Measurements from ENCODE around the gene INTS11.

The INTS11 gene

DNA sequence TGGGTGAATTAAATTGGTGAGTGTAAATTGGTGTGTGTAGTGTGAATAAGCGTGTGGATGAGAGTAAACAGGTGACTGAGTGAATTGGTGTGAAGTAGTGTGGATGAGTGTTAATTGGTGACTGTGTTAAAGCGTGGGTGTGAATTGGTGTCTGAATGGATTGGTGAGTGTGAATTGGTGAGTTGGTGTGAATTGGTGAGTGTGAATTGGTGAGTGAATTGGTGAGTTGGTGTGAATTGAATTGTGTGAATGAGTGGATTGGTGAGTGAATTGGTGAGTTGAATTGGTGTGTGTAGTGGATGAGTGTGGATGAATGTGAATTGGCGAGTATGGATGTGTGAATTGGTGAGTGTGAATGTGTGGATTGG lies 42.2 kb upstream of the INTS11 start:
- no peak for DNase-seq (ENCODE audit: insufficient read length, low spot score)
- TF ChIP-seq POLR2AphosphoS5 (IDR thresholded peaks at IDR 0.05; ENCODE audit: low read depth, low read length): no peak
- peak; percentile 50 for FAIRE-seq

DNA sequence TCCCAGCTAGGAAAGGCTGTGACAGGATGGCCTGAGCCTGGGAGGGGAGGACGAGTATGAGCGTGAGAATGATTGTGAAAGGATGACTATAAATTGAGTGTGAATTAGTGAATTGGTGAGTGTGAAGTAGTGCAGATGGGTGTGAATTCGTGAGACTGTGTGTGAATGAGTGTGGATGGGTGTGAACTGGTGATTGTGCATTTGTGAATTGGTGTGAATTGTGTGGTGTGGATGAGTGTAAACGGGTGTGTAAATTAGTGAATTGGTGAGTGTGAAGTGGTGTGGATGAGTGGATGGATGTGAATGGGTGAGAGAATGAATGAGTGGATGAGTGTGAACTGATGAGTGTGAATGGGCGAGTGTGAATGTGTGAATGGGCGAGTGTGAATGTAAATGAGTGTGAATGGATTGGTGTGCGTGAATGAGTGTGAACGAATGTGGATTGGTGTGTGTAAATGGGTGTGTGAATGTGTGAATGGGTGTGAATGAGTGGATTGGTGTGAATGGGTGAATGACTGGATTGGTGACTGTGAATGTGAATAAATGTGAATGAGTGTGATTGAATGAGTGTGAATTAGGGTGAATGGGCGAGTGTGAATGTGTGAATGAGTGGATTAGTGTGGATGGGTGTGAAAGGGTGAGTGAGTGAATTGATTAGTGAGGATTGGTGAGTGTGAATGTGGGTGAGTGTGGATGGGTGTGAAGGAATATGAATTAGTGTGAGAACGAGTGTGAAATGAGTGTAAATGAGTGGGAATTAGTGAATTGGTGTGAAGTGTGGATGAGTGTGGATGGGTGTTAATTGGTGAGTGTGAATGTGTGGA lies 41.6 kb upstream of the INTS11 start:
- TF ChIP-seq SPI1 (IDR thresholded peaks at IDR 0.05; ENCODE audit: low read depth, low read length) (no peak), TAF1 (IDR thresholded peaks at IDR 0.05; ENCODE audit: low read depth, low read length) (no peak), PAX5 (IDR thresholded peaks at IDR 0.05; ENCODE audit: insufficient read depth, low read length, severe bottlenecking) (no peak), POLR2AphosphoS5 (IDR thresholded peaks at IDR 0.05; ENCODE audit: low read depth, low read length) (no peak), POU2F2 (IDR thresholded peaks at IDR 0.05; ENCODE audit: low read depth, low read length) (no peak), POLR2A (IDR thresholded peaks at IDR 0.05; ENCODE audit: low read depth, low read length) (no peak)
- FAIRE-seq (peak; percentile 80), DNase-seq (ENCODE audit: insufficient read length, low spot score) (no peak)

DNA sequence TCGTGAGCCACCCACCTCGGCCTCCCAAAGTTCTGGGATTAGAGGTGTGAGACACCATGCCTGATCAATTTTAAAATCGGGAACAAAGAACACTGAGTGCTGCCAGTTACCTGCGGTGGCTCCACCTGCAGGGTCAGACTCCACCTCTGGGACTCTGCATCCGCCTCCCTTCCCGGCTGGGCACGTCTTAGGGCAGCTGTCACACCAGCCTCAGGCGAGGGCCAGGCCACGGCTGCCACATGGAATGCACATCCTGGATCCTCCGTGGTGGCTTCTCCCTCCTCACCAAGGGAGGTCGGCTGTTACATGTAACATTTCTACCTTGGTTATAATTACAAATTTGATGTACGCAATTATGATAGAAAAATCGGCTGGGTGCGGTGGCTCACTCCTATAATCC lies 39.8 kb upstream of the INTS11 start:
- TF ChIP-seq PAX5 (IDR thresholded peaks at IDR 0.05; ENCODE audit: insufficient read depth, low read length, severe bottlenecking): no peak
- no peak for TF ChIP-seq POLR2A (IDR thresholded peaks at IDR 0.05; ENCODE audit: low read depth, low read length)
- no peak for TF ChIP-seq TAF1 (IDR thresholded peaks at IDR 0.05; ENCODE audit: low read depth, low read length)
- no peak for TF ChIP-seq SPI1 (IDR thresholded peaks at IDR 0.05; ENCODE audit: low read depth, low read length)
- TF ChIP-seq POU2F2 (IDR thresholded peaks at IDR 0.05; ENCODE audit: low read depth, low read length): no peak
- TF ChIP-seq POLR2AphosphoS5 (IDR thresholded peaks at IDR 0.05; ENCODE audit: low read depth, low read length): no peak
- no peak for FAIRE-seq
- DNase-seq (ENCODE audit: insufficient read length, low spot score): no peak

DNA sequence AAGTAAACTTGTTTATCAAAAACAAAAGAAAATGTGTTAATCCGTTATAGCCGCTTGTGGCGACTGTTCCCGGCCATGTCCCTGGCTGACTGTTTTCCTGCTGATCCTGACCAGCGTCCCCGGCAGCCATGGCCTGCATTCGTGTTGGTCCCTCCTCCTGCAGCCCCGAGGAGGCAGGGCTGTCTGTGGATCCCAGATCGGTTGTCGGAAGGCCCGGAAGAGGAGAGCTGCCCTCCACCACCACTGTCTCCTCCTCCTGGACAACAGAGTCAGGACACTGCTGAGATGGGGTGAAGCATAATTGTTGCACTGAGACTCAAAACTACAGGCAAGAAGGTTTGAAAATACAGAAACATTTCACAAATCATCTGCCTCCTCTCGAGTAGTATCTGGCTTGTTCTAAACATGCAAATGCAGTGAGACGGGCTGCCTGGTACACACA lies 37.5 kb upstream of the INTS11 start:
- no peak for FAIRE-seq
- no peak for DNase-seq (ENCODE audit: insufficient read length, low spot score)
- no peak for TF ChIP-seq POU2F2 (IDR thresholded peaks at IDR 0.05; ENCODE audit: low read depth, low read length)
- no peak for TF ChIP-seq POLR2A (IDR thresholded peaks at IDR 0.05; ENCODE audit: low read depth, low read length)
- no peak for TF ChIP-seq PAX5 (IDR thresholded peaks at IDR 0.05; ENCODE audit: insufficient read depth, low read length, severe bottlenecking)
- no peak for TF ChIP-seq POLR2AphosphoS5 (IDR thresholded peaks at IDR 0.05; ENCODE audit: low read depth, low read length)
- no peak for TF ChIP-seq SPI1 (IDR thresholded peaks at IDR 0.05; ENCODE audit: low read depth, low read length)
- no peak for TF ChIP-seq TAF1 (IDR thresholded peaks at IDR 0.05; ENCODE audit: low read depth, low read length)

DNA sequence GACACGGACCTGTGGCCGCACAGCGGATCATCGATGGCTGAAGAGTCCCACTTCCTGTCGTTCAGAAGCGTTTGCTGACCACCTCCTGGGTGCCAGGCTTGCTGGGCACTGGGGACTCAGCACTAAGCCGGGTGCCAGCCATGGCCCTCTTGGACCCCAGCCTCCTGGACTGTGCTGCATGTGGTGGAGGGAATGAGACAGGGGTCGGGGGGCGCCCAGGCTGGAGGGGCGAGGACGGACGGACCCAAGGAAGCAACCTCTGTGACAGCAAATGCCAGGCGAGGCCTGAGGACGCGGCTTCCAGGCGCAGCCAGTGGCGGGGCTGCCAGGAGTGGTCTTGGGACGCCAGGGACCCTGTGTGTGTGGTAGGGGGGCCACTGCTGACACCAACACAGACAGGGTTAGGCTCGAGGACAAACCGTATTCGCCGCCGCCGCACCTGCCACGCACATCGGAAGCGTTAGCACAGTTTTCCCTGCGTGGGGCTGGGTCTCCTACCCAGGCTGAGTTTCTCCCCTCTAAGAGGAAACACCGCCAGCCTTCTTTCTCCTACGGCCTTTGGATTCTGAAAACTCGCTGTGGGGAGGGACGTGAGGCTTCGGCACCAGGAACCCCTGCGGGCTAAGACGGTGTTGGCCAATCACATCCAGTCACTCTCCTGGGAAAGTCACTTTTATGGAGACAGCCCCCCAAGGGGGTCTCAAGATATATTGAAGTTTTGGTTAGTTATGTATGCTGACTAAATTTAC lies 36.9 kb upstream of the INTS11 start:
- DNase-seq (ENCODE audit: insufficient read length, low spot score) (no peak), FAIRE-seq (no peak)
- TF ChIP-seq POU2F2 (IDR thresholded peaks at IDR 0.05; ENCODE audit: low read depth, low read length) (no peak), PAX5 (IDR thresholded peaks at IDR 0.05; ENCODE audit: insufficient read depth, low read length, severe bottlenecking) (no peak), TAF1 (IDR thresholded peaks at IDR 0.05; ENCODE audit: low read depth, low read length) (no peak)

DNA sequence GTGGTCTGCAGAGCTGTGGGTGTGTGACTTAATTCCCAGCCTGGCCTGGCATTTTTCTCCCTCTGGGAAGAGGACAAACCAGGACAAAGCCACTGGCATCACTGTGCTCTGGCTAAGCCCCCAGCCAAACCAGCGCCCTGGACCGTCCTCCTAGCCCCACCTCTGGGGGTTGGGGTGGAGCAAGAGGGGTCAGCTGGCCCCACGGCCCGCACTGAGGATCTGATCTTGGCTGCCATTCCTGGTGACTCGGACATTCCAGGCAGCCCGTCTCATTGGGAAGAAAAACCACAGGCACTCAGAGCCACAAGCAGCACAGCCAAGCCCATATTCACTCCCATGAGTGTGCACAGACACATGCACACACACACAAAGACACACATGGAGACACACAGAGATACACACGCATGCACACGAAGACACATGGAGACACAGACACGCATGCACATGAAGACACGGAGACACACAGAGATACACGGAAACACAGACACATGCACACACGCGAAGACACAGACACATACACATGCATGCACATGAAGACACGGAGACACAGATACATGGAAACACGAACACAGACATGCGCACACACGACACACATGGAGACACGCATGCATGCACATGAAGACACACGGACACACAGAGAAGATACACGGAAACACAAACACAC lies 36.2 kb upstream of the INTS11 start:
- DNase-seq (ENCODE audit: insufficient read length, low spot score) (no peak), FAIRE-seq (no peak)

DNA sequence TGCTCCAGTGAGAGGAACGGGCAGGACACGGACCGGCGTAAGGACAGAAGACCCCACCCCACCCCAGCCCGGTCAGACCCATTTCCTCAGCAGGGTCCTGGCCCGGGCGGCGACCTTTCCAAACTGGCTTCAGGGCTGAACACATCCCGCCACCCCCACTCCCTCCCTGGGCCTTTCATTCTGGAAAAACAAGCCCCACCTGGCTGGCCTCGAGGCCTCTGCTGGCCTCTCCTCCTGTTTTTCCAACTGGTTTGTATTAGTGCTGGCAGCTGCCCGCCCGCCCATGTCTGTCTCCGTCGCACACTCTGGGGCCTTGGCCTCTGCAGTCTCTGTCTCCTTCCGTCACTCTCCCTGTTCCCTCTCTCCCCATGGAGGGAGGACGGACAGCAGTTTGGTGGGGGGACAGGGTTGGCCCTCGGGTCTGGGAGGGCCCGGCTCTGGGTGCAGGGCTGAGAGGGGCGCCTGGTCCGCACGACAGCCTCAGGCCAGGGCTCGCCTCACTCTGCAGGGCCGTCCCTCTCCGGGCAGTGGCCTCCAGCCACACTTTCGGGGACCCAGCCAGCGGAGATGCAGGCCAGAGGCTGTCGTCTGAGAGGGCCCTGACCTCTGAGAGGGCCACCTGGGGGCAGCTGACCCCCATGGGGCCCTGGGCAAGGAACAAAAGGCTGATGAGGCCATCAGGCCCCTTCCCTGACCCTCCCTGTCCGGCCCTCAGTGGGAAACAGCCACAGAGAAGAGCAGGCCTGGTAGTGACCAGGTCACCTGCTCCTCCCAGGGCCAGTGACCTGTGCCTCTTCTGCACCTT lies 35.4 kb upstream of the INTS11 start:
- TF ChIP-seq SPI1 (IDR thresholded peaks at IDR 0.05; ENCODE audit: low read depth, low read length): no peak
- no peak for TF ChIP-seq POLR2A (IDR thresholded peaks at IDR 0.05; ENCODE audit: low read depth, low read length)
- no peak for TF ChIP-seq POLR2AphosphoS5 (IDR thresholded peaks at IDR 0.05; ENCODE audit: low read depth, low read length)
- no peak for TF ChIP-seq TAF1 (IDR thresholded peaks at IDR 0.05; ENCODE audit: low read depth, low read length)
- TF ChIP-seq POU2F2 (IDR thresholded peaks at IDR 0.05; ENCODE audit: low read depth, low read length): no peak
- no peak for TF ChIP-seq PAX5 (IDR thresholded peaks at IDR 0.05; ENCODE audit: insufficient read depth, low read length, severe bottlenecking)
- FAIRE-seq (no peak), DNase-seq (ENCODE audit: insufficient read length, low spot score) (no peak)

More for the DNA sequence above, 36.2 kb upstream of the INTS11 start:
- TF ChIP-seq SPI1 (IDR thresholded peaks at IDR 0.05; ENCODE audit: low read depth, low read length): no peak
- TF ChIP-seq POLR2AphosphoS5 (IDR thresholded peaks at IDR 0.05; ENCODE audit: low read depth, low read length): no peak
- TF ChIP-seq POU2F2 (IDR thresholded peaks at IDR 0.05; ENCODE audit: low read depth, low read length): no peak
- TF ChIP-seq PAX5 (IDR thresholded peaks at IDR 0.05; ENCODE audit: insufficient read depth, low read length, severe bottlenecking): no peak
- TF ChIP-seq TAF1 (IDR thresholded peaks at IDR 0.05; ENCODE audit: low read depth, low read length): no peak
- no peak for TF ChIP-seq POLR2A (IDR thresholded peaks at IDR 0.05; ENCODE audit: low read depth, low read length)

DNA sequence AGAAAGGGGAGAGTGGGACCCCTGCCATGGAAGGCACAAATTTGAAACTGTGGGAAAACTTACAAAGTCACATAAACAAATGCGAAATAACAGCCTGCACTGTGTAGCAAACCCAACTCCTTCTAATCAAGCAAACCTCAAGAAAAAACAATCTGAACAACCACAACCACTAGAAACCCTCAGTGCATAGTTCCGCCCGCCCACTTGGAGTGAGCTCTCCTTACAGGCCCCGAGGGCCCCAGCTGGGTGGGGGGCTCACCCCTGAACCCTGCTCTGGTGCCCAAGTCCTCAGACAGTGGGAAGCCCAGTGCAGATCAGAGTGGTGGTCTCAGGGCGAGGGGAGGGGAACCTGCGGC lies 34.8 kb upstream of the INTS11 start:
- peak; percentile 59 for TF ChIP-seq PAX5 (IDR thresholded peaks at IDR 0.05; ENCODE audit: insufficient read depth, low read length, severe bottlenecking)
- TF ChIP-seq POU2F2 (IDR thresholded peaks at IDR 0.05; ENCODE audit: low read depth, low read length): no peak
- no peak for TF ChIP-seq POLR2A (IDR thresholded peaks at IDR 0.05; ENCODE audit: low read depth, low read length)
- FAIRE-seq (no peak), DNase-seq (ENCODE audit: insufficient read length, low spot score) (no peak)

All from GM12891 (cell line).